ENCODE measurements around the gene HDAC5.

GRCh38 chr17:44061446-44061845, 62.0 kb downstream of the HDAC5 start:
- TF ChIP-seq TAF1 (IDR thresholded peaks at IDR 0.05; ENCODE audit: borderline replicate concordance, low read depth, low read length) (no peak), POLR2AphosphoS5 (IDR thresholded peaks at IDR 0.05; ENCODE audit: low read depth, low read length) (no peak), CTCF (IDR thresholded peaks at IDR 0.05) (no peak), YY1 (IDR thresholded peaks at IDR 0.05; ENCODE audit: low read depth) (no peak), SMC3 (IDR thresholded peaks at IDR 0.05; ENCODE audit: low read depth, low read length) (no peak), TCF12 (IDR thresholded peaks at IDR 0.05) (no peak), EP300 (IDR thresholded peaks at IDR 0.05; ENCODE audit: borderline replicate concordance in 1 of 2, low read depth in 1 of 2, low read length in 1 of 2) (no peak), GABPA (IDR thresholded peaks at IDR 0.05; ENCODE audit: low read depth) (no peak), PBX3 (IDR thresholded peaks at IDR 0.05) (no peak), FOXM1 (IDR thresholded peaks at IDR 0.05; ENCODE audit: low read depth) (no peak), REST (IDR thresholded peaks at IDR 0.05; ENCODE audit: low read depth, low read length) (no peak)
